Chondrocyte (in vitro differentiated cells): ENCODE data around the gene PDE2A. TPM values are rescaled to one million over a fixed set of nuclear protein-coding genes. Genes with fewer than 3 reads are reported as not detected.

Source experiments
- DNase-seq: peaks from one replicate; pipeline ENCODE4 v3.0.0; 2021; ENCODE audit warnings: mixed read lengths, low spot score
- H3K27ac Mint-ChIP-seq: one replicate; pipeline ENCODE4 v1.8.0; 2021; ENCODE audit warnings: mild to moderate bottlenecking, moderate library complexity, mixed read lengths; ENCODE audit not compliant: unreplicated experiment
- H3K27me3 Mint-ChIP-seq: 2 replicates; pipeline ENCODE4 v1.8.0; 2021; ENCODE audit warnings: low read depth, mixed read lengths
- H3K36me3 Mint-ChIP-seq: 2 replicates; pipeline ENCODE4 v1.8.0; 2021; ENCODE audit warnings: low read depth, mixed read lengths
- H3K4me1 Mint-ChIP-seq: 2 replicates; pipeline ENCODE4 v1.8.0; 2021; ENCODE audit warnings: low read depth, mild to moderate bottlenecking, mixed read lengths
- H3K4me3 Mint-ChIP-seq: one replicate; pipeline ENCODE4 v1.8.0; 2021; ENCODE audit warnings: mild to moderate bottlenecking, moderate library complexity, mixed read lengths; ENCODE audit not compliant: unreplicated experiment
- H3K9me3 Mint-ChIP-seq: 2 replicates; pipeline ENCODE4 v1.8.0; 2021; ENCODE audit warnings: low read depth, mixed read lengths
- total RNA-seq: library from RNA; stranded (reverse); gene quantifications from 3 replicates; pipeline ENCODE4 v1.2.1, GENCODE V29; 2021
- TF ChIP-seq, protein P1 (sequence below): fragments of 200-600 bp; sonication (generic); IDR thresholded peaks from 2 replicates; pipeline ENCODE4 v1.5.0; 2021; ENCODE audit warnings: antibody characterized with exemption, mild to moderate bottlenecking, moderate library complexity

PDE2A gene
- total RNA-seq, 1 donor from 2014 or later = not detected

DNA sequence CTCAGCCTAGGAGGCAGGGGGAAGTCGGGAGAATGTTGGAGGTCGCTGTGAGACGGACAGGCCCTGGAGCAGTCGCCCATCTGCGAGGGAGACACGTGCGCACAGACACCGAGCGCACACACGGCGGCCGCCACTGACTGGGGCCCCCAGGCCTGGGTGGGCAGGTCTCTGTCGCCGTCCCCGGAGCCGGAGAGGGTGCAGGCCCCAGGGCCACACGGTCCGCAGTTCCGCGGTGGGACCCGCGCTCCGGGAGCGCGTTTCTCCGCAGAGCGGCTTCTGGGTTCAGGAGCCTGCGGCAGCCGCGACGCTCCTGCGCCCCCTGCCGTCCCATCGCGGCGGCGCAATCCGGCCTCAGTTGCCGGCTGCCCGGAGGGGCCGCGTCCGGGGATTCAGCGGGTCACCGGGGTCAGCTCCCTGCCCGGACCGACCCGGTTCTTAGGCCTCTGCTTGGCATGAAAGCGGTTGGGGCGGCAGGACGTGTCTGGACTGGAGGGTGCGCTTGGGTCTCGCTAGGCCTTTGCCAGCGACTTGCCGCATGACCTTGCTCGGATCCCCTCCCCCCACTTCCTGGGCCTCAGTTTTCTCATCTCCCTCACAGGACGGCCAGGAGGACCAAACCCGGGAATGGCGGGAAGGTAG lies 31.2 kb downstream of the PDE2A start:
- Mint-ChIP-seq H3K27ac (no peak overlapping the region), H3K4me1 (peaks cover 12% of the 10 kb centered on the region), H3K27me3 (peaks cover 4% of the 10 kb centered on the region), H3K9me3 (no peaks in the 10 kb centered on the region), H3K4me3 (peak overlapping the region; percentile 67), H3K36me3 (no peaks in the 10 kb centered on the region)
- TF ChIP-seq, protein P1, sequence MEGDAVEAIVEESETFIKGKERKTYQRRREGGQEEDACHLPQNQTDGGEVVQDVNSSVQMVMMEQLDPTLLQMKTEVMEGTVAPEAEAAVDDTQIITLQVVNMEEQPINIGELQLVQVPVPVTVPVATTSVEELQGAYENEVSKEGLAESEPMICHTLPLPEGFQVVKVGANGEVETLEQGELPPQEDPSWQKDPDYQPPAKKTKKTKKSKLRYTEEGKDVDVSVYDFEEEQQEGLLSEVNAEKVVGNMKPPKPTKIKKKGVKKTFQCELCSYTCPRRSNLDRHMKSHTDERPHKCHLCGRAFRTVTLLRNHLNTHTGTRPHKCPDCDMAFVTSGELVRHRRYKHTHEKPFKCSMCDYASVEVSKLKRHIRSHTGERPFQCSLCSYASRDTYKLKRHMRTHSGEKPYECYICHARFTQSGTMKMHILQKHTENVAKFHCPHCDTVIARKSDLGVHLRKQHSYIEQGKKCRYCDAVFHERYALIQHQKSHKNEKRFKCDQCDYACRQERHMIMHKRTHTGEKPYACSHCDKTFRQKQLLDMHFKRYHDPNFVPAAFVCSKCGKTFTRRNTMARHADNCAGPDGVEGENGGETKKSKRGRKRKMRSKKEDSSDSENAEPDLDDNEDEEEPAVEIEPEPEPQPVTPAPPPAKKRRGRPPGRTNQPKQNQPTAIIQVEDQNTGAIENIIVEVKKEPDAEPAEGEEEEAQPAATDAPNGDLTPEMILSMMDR = peak; percentile 99
- no peak for DNase-seq

DNA sequence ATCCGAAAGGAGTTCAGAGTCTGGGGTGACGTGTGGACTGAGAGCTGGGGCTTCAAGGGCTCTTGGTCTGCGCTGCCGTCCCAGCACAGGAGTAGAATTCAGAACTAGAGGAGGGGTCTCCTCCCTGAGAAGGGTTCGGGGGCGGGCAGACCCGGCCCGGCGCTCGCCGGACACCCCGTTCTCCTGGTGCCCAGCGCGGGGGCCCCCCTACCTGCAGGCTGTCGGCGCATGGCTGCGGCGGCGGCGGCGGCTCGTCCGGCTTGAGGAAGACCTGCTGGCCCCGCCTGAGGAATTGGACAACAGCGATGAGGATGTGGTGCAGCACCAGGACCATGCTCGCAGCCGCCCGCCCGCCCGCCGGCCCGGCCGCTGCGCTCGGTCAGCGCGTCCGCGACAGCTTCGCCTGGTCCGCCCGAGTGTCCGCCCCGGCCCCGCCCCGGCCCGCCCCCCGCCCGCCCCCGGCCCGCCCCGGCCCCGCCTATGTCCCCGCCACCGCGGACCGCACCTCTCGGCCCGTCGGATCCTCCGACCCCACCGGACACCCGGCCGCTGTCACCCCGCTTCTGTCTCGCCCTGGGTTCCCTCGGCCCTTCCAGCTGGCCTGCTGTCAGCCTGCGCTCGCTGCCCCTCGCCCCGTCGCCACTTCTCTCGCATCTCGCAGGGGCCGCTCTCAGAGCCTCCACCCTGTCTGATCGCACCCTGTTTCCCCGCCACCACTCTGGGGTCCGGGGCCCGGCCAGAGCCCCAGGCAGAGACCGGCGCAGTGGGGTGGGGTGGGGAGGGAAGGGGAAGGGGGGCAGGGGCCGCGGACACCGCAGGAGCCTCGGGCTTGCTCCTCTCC lies 32.0 kb downstream of the PDE2A start:
- Mint-ChIP-seq H3K4me1 (peaks cover 12% of the 10 kb centered on the region), H3K27ac (no peak overlapping the region), H3K4me3 (peak overlapping the region; percentile 67), H3K9me3 (no peaks in the 10 kb centered on the region), H3K27me3 (peaks cover 10% of the 10 kb centered on the region), H3K36me3 (no peaks in the 10 kb centered on the region)
- DNase-seq = no peak
- TF ChIP-seq, protein P1 = no peak

DNA sequence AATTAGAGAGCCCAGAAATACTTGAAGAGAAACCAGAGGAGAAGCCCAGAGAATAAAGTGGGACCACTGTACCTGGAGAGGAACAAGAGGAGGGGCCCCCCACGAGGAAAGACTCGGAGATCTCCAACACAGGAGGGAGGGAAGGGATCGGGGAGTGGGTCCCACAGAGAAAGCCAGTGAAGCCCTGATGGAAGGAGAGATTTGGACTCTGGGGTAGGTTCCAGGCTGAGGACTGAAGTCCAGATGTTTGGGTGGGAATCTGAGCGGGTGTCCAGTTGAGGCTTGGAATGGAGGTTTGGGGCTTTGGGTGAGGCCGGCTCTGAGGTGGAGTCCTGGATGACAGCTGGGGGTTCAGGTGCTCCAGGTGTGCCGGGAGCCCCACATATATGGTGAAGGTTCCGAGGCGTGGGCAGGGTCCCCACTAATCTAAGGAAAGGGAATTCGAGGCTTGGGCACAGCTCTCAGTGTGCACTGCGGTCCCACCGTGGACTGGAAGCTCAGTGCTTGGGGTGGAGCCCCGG lies 32.6 kb downstream of the PDE2A start:
- H3K36me3 Mint-ChIP-seq = no peaks in the 10 kb centered on the region
- no peak for DNase-seq
- H3K27ac Mint-ChIP-seq = no peak overlapping the region
- TF ChIP-seq, protein P1 = no peak
- no peaks in the 10 kb centered on the region for H3K9me3 Mint-ChIP-seq
- H3K4me1 Mint-ChIP-seq = peaks cover 12% of the 10 kb centered on the region
- H3K27me3 Mint-ChIP-seq = peaks cover 16% of the 10 kb centered on the region
- H3K4me3 Mint-ChIP-seq = peak overlapping the region; percentile 60

DNA sequence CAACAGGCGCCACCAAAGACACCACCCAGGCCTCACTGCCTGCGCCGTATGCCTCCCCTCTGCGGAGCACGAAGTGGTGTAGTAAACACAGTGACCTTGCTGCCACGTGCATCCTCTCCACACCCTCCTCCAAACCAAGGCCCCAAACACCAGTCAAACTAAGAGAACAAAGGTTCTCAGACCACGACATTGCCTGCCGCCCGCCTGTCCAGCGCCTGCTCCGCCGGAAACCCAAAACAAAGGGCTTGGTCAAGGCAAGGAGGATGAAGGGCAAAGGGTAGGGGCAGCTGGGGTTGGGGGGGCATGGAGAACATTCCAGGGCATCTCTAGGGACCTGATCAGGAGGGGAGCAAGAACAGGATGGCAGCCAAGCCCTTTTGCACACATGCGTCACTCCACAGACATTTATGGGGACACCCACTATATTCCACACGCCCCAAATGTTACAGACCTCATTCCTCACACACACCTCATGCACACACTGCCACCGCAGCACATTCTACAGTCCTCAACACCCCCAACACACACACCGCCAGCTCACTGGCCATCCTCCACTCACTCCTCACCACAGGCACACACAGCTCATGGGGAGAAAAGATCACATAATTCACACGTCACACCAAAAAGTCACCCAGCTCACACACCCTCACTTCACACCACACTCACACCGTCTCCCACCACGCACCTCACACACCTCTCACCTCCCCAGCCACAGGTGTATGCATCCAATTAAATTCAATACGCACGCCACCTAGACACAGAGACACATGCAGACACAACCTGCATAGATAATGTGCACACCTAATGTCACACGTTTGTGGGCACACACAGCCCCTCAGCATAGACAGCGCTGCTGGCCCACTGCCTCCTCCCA lies 34.5 kb downstream of the PDE2A start:
- H3K36me3 Mint-ChIP-seq = no peaks in the 10 kb centered on the region
- no peak overlapping the region for H3K27ac Mint-ChIP-seq
- no peak for DNase-seq
- H3K27me3 Mint-ChIP-seq = peaks cover 31% of the 10 kb centered on the region
- H3K4me1 Mint-ChIP-seq = peaks cover 12% of the 10 kb centered on the region
- no peaks in the 10 kb centered on the region for H3K9me3 Mint-ChIP-seq
- H3K4me3 Mint-ChIP-seq = no peak overlapping the region
- TF ChIP-seq, protein P1 = no peak

DNA sequence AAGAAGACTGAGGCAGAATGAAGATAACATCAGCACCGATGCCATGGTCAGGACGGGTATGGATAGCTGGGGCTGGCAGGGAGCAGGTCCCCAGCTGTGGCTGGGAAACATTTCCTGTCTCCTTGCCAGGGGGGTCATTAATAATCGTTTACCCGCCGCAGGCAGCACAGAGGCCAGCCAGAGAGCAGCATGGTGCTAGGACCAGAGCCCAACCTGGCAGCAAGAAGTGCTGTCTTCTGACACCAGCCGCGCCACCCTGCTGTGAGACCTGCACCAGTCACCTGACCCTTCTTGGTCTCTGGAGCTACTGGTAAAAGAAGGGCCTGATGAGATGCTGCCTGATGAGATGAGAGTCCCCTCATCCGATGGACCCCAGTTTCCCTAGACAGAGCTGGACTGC lies 36.3 kb downstream of the PDE2A start:
- TF ChIP-seq, protein P1 = no peak
- H3K4me1 Mint-ChIP-seq = peaks cover 4% of the 10 kb centered on the region
- H3K36me3 Mint-ChIP-seq = peaks cover 2% of the 10 kb centered on the region
- no peak overlapping the region for H3K27ac Mint-ChIP-seq
- no peak for DNase-seq
- no peak overlapping the region for H3K4me3 Mint-ChIP-seq
- H3K27me3 Mint-ChIP-seq = peaks cover 35% of the 10 kb centered on the region
- H3K9me3 Mint-ChIP-seq = peaks cover 2% of the 10 kb centered on the region
